HEK293T (cell line): ENCODE results near the gene RHEX.

Experiments
- CTCF ChIA-PET: fragments of 350-600 bp; formaldehyde crosslinking; extraction: SDS; loops from one replicate; lab custom pipeline; 2021; ENCODE audit warnings: antibody characterized with exemption, inconsistent platforms; lab: Yijun Ruan, JAX
- POLR2A ChIA-PET: fragments of 350-600 bp; formaldehyde crosslinking; extraction: SDS; loops from one replicate; lab custom pipeline; 2020; ENCODE audit warnings: antibody characterized with exemption, inconsistent platforms; lab: Yijun Ruan, JAX
- DNase-seq: peaks from one replicate; pipeline ENCODE4 v3.0.0; 2012; ENCODE audit warnings: mixed read lengths; ENCODE audit errors: extremely low spot score
- ARNT ChIP-seq: fragments of 450-650 bp; IDR thresholded peaks from 2 replicates; pipeline ENCODE4 v1.6.1; 2017; ENCODE audit warnings: mild to moderate bottlenecking
- BHLHE40 ChIP-seq: fragments of 450-650 bp; IDR thresholded peaks from 2 replicates; pipeline ENCODE4 v1.6.1; 2016; ENCODE audit warnings: mild to moderate bottlenecking, moderate library complexity, borderline replicate concordance
- CTBP1 ChIP-seq: fragments of 450-650 bp; IDR thresholded peaks from 2 replicates; pipeline ENCODE4 v1.6.1; 2016; ENCODE audit warnings: borderline replicate concordance
- ELF4 ChIP-seq: fragments of 450-650 bp; IDR thresholded peaks from 2 replicates; pipeline ENCODE4 v1.6.1; 2017; ENCODE audit warnings: antibody characterized with exemption
- FOXA1 ChIP-seq: fragments of 450-650 bp; IDR thresholded peaks from 2 replicates; pipeline ENCODE4 v1.6.1; 2016; ENCODE audit warnings: mild to moderate bottlenecking
- FOXK2 ChIP-seq: fragments of 450-650 bp; IDR thresholded peaks from 2 replicates; pipeline ENCODE4 v1.6.1; 2016; ENCODE audit warnings: mild to moderate bottlenecking
- FOXM1 ChIP-seq: fragments of 450-650 bp; IDR thresholded peaks from 2 replicates; pipeline ENCODE4 v1.6.1; 2017; ENCODE audit warnings: mild to moderate bottlenecking, borderline replicate concordance
- HDGF ChIP-seq: fragments of 450-650 bp; IDR thresholded peaks from 2 replicates; pipeline ENCODE4 v1.6.1; 2017; ENCODE audit warnings: antibody characterized with exemption, borderline replicate concordance
- L3MBTL2 ChIP-seq: fragments of 450-650 bp; conservative IDR thresholded peaks from 2 replicates; pipeline ENCODE4 v1.6.1; 2016; ENCODE audit warnings: mild to moderate bottlenecking
- LEF1 ChIP-seq: fragments of 450-650 bp; IDR thresholded peaks from 2 replicates; pipeline ENCODE4 v1.6.1; 2017; ENCODE audit warnings: mild to moderate bottlenecking, borderline replicate concordance
- NFRKB ChIP-seq: fragments of 450-650 bp; IDR thresholded peaks from 2 replicates; pipeline ENCODE4 v1.6.1; 2016; ENCODE audit warnings: mild to moderate bottlenecking, moderate library complexity
- PKNOX1 ChIP-seq: fragments of 450-650 bp; IDR thresholded peaks from 2 replicates; pipeline ENCODE4 v1.6.1; 2016
- SP1 ChIP-seq: fragments of 450-650 bp; IDR thresholded peaks from 2 replicates; pipeline ENCODE4 v1.6.1; 2017
- SUZ12 ChIP-seq: fragments of 450-650 bp; IDR thresholded peaks from 2 replicates; pipeline ENCODE4 v1.6.1; 2016; ENCODE audit warnings: mild to moderate bottlenecking
- TARDBP ChIP-seq: fragments of 450-650 bp; IDR thresholded peaks from 2 replicates; pipeline ENCODE4 v1.6.1; 2016
- ZNF384 ChIP-seq: fragments of 450-650 bp; IDR thresholded peaks from 2 replicates; pipeline ENCODE4 v1.6.1; 2016

Gene RHEX

DNA sequence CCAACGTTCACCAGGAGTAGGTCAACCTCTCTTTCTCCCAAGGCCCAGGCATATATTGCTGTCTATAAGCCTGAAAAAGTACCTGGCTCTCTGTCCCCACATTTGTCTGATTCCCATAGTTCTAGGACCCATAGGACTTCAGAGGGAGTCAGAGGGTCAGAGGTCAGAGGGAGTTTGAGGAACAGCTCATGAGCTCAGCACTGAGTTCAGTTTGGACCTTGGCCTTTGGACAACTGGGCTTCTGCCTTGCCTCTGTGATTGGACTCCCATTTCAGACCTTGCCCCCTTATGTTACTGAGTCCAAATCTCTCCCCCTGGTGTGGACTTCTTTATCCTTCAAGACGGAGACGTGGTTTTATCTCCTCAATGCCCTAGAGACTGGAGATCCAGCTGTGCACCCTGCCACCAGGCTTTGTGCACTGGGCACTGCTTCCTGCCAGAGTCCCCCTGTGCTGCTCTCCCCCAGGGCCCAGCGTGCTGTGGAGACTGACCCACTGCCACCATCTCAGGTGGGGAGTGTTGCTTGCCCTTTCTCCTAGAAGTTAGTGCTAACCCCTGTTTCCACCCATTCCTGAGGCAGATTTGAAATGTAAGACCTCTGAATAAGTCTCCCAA is 32.5 kb upstream of the RHEX start:
- no peak for DNase-seq
- CTCF ChIA-PET: interaction anchor here (0.8 kb wide), 1 partner anchor 10 kb away, joined by 3 read pairs; no protein-coding TSS in a partner anchor
- no peak for TF ChIP-seq NFRKB
- no peak for TF ChIP-seq CTBP1
- TF ChIP-seq TARDBP: no peak
- TF ChIP-seq PKNOX1: no peak
- no peak for TF ChIP-seq SUZ12
- no peak for TF ChIP-seq HDGF
- TF ChIP-seq ARNT: no peak
- TF ChIP-seq FOXK2: no peak
- no peak for TF ChIP-seq FOXA1
- no peak for TF ChIP-seq ELF4
- no peak for TF ChIP-seq L3MBTL2
- TF ChIP-seq SP1: no peak
- TF ChIP-seq LEF1: no peak
- TF ChIP-seq ZNF384: no peak
- TF ChIP-seq FOXM1: no peak
- POLR2A ChIA-PET: no interaction called here

- no peak for DNase-seq
- TF ChIP-seq LEF1 (no peak), ARNT (no peak), SUZ12 (no peak), FOXA1 (no peak), BHLHE40 (no peak), CTBP1 (no peak), PKNOX1 (no peak), ELF4 (no peak), L3MBTL2 (no peak)
- CTCF ChIA-PET: no interaction called here
- POLR2A ChIA-PET: no interaction called here
These were observed 31.9 kb upstream of the RHEX start for GRCh38 chr1:206021008-206021625.

DNA sequence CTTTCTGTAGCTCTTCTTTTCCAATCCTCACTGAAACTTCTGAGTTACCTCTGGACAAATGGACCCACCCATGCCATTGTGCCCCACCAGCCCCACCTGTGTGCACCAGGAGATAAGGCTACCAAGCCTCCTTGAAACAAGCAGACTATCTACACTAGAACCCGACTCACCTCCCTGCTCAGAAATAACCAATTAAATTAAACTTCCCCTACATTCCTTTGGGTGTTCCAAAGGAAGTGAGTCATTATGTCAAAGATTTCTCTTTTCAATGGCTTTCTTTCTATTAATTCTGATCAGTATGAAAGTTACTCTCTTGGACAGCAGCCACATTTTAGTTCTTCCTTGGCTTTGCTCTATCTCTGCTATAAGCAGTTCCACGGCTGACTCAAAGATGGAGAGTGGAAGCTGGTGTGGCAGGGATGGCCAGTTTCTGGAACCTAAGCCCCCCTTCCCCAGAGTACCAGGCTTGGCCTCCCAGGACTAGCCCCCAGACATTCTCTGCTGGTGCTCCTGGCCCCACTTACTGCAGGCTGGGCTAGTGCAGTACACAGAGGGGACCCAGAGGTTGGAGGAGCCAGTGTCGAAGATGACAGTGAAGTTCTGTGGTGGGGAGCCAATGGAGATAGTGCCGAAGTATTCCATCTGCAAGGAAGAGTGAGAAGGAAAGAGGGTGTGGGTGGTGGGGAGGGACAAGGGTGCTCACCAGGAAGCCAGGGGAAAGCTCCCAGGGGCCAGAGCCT is 31.2 kb upstream of the RHEX start:
- ChIA-PET CTCF (no interaction called here), POLR2A (no interaction called here)
- no peak for DNase-seq
- TF ChIP-seq FOXM1 (no peak), PKNOX1 (no peak), ELF4 (no peak), BHLHE40 (no peak), L3MBTL2 (no peak), SP1 (no peak), SUZ12 (no peak), ARNT (no peak), FOXA1 (no peak), HDGF (no peak)

DNA sequence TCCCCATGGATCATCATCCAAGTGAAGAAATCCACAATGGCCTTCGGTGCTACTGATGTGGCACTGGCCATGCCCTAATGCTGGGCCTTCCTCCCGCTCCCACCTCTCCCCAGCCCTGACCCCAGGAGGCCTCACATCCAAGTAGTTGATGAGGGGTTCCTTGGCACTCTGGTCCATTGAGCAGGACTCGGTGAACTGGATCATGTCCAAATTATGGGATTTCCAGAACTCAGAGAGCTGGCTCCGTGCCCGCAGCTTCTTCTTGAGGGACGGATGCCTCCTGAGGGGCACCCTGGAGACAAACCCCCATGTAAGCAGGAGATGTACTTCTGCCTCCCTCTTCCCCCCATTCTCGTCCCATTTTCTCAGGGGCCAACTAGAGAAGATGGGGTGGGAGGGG is 30.2 kb upstream of the RHEX start:
- TF ChIP-seq SP1: no peak
- no peak for TF ChIP-seq LEF1
- TF ChIP-seq L3MBTL2: no peak
- TF ChIP-seq SUZ12: no peak
- TF ChIP-seq CTBP1: no peak
- no peak for TF ChIP-seq HDGF
- no peak for TF ChIP-seq BHLHE40
- no peak for TF ChIP-seq TARDBP
- DNase-seq: no peak

DNA sequence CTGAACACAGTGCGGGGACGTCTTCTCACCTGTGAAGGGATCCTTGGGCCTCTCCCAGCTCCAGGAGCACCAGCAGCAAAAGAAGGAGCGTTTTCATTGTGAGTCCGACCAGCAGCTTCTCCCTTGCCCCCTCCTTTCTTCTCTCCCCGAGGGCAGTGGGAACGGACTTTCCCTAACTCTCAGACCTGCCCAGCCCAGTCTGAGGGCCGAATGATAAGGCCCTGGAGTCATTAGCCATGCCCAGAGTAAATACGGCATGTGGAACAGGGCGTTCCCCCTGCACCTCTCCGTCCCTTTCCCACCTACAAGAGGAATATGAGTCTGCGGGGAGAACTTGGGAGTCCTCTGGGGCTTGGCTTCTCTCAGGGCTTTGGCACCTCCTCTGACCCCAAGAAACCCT is 29.3 kb upstream of the RHEX start, which contains the start of gene CTSE:
TSS of gene CTSE (minus strand) at position 201 of the 400 bp plus-strand sequence. CDS start at position 97, 104 bp downstream.
- DNase-seq: no peak
- ChIA-PET CTCF (no interaction called here), POLR2A (no interaction called here)
- no peak for TF ChIP-seq FOXK2
- no peak for TF ChIP-seq BHLHE40
- TF ChIP-seq ZNF384: no peak
- no peak for TF ChIP-seq FOXM1
- TF ChIP-seq NFRKB: no peak
- no peak for TF ChIP-seq TARDBP
- TF ChIP-seq LEF1: no peak
- TF ChIP-seq SP1: no peak
- TF ChIP-seq ELF4: no peak

More for the DNA sequence above, 30.2 kb upstream of the RHEX start:
- ChIA-PET POLR2A (no interaction called here), CTCF (no interaction called here)

GRCh38 chr1:206025283-206025820 is 27.6 kb upstream of the RHEX start:
- ChIA-PET POLR2A (no interaction called here), CTCF (no interaction called here)
- no peak for DNase-seq
- TF ChIP-seq LEF1 (no peak), BHLHE40 (no peak), NFRKB (no peak), ARNT (no peak), SP1 (no peak), CTBP1 (no peak)
